Right hindlimb (tissue), 1 donor: ENCODE data around the gene CACNA2D1.
"Not testable (repeated sequence)": the region's sequence is repeated elsewhere in the genome, so short reads cannot be mapped to it uniquely, and the experiment has no call there.

Experiments
- DNase-seq: peaks from one replicate; pipeline ENCODE4 v3.0.0-alpha.2; 2018

Gene CACNA2D1

DNA sequence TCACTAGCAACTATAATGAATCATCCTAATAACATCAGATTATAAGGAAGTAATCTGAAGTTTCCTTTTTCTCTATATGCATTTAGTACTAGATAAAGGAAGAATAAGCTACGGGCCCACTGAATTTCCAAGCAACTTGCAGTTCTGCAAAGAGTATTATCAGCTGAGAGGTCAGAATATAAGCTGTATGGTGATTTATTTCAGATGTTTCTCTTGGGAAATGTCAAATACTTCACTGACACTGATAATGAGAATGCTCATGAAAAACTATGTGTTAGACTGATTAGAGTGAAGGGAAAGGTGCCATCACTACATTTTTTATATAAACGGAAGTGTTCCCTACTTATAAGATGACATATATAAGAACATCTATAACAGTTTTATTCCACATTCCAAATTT, 422.5 kb downstream of the CACNA2D1 start:
- DNase-seq = no peak

DNA sequence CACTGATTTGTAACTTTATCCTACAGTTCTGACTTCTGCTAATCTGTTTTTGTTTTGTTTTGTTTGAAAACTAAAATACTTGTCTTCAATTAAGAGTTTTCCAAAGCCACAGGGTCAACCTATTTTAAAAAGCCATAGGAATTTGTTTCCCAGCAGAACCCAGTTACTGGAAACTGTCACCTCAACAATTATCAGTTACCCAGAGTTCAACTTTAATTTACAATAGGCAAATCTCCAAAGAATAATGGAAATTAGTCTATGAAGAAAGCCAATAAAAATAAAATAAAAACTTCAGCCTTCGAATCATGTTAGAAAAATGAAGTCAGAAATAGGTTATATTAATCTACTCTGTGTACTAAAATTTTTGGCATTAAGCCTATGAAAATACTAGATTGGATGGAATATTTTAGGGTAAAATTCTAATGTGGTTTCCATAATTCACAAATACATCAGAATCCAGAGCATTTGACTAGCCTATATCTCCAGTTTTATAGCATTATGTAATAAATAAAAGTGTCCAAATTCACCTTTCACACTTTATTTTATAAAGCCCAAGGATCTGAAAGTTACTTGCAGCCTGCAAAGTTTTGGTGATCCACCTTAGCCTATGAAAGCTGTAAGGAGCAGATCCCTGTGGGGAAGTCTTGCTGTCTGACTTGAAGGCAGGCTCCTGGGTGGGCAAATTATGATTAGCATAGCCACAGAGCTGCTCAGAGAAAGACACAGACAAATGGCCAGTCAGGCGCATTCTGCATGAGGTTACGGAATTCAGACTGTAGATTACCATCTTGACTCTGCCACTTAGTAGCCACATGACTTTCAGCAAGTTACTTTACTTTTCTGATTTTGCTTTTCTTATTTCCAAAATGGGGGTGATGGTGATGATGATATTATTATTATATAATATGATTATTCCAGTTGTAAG, 423.8 kb downstream of the CACNA2D1 start:
- DNase-seq = no peak

DNA sequence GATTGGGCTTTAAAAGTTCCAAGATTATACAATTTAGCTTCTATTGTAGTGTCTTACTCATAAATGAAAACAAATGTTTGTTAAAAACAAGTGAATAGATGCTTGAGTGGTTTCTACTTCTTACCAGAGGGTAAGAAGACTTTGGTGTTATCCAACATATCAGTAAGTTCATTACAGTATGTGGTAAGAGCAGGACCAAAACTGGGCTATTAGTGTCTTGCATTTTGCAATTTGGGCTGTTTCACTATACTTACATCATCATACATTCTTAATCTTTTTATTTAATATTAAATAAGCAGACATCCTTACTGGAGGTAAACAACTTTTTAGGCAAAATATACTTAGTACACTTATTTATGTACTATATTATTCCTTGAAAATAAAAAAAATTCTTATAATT, 425.4 kb downstream of the CACNA2D1 start:
- no peak for DNase-seq

- no peak for DNase-seq
Observed at GRCh38 chr7:82017334-82017943, 426.1 kb downstream of the CACNA2D1 start.

DNA sequence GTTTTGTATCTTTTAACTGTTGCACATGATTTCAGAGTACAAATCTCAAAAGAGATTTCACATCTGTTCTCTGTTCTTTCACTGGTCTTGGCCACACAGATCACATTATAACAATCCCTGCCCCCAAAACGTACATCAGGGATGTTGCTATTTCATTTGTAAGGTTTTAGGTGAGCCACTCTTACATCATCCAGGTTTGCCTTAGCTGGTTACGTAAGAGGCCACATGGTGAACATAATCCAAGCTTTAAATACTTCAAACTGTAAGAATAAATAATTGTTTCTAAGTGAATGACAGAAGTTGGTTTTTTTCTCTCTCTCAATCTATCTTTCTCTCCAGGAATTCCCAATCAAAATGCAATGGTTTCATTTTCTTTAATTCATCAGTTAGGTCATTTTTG, 427.8 kb downstream of the CACNA2D1 start:
- DNase-seq = no peak

DNA sequence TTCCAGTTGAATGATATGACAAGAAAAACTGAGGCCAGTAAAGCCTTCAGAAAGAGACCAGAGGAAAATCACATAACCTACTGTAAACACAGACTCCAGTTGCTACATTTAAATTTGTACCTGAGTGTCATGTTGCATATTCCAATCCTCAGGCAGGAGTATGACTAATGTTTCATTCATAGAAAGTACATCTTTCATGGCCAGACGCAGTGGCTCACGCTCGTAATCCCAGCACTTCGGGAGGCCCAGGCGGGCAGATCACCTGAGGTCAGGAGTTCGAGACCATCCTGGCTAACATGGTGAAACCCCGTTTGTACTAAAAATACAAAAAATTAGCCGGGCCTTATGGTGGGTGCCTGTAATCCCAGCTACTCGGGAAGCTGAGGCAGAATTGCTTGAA, 429.0 kb downstream of the CACNA2D1 start:
- DNase-seq = not testable (repeated sequence)

- no peak for DNase-seq
Observed at GRCh38 chr7:82012453-82012852, 431.1 kb downstream of the CACNA2D1 start.

DNA sequence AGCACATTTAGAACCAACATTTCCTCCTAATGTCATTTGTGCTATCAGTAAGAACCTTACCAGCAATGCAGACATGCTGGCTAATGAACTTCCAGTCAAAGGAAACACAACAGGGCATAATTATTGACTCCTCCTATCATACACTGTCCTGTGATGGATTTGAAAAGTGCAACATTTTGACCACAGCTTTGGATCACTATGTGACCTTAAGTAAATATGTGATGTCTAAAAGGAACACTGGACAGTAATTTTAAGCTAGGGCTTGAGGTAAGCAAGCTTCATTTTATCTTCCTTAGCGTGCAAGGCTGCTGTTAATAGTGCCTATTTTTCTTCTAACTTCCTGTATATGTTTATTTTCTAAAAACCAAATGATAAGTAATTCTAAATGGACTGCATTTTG, 433.2 kb downstream of the CACNA2D1 start:
- no peak for DNase-seq

GRCh38 chr7:82007315-82007714, 436.3 kb downstream of the CACNA2D1 start:
- DNase-seq = no peak

- DNase-seq = no peak
Observed at GRCh38 chr7:82005056-82005455, 438.5 kb downstream of the CACNA2D1 start.

DNA sequence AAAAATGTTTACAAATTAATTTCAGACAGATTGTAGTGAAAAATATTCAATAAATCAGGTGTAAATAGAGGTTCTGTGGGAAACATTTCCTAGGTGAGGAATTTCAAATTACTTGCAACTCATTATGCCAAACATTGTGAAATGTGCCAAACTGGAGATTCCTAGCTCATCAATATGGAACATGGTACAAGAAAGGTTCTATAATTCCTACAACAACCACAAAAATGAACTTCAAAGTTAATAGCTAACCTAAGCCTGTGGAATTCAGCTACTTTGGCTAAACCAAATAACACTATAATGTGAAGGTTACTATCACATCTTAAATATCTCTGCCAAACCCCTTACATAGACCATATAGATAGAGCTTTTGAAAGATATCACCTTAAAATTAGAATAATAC, 450.4 kb downstream of the CACNA2D1 start:
- DNase-seq = no peak

- no peak for DNase-seq
Observed at GRCh38 chr7:81990395-81990794, 453.2 kb downstream of the CACNA2D1 start.

GRCh38 chr7:81986723-81987470, 456.7 kb downstream of the CACNA2D1 start:
- no peak for DNase-seq

- DNase-seq = no peak
Observed at GRCh38 chr7:81983406-81983805, 460.2 kb downstream of the CACNA2D1 start.

GRCh38 chr7:81973117-81973516, 470.5 kb downstream of the CACNA2D1 start:
- DNase-seq = no peak

- no peak for DNase-seq
Observed at GRCh38 chr7:81960026-81960425, 483.6 kb downstream of the CACNA2D1 start.

DNA sequence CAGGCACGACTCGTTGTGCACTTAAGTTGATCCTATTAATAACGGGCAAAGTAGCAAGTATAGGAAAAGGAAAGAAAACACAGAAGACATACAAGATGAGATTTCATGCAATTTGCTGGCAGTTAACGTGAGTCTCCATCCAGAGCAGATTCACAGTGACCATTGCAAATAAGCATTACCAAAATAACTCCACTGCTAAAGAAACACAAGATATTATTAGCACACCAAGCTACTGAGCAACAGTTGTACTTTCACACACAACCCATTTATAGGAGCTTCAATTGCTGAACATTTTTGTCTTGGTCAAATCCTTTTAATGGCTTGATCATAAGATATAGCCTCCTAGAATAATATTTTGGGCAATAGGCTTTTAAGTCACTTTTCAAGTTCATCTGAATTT, 486.1 kb downstream of the CACNA2D1 start:
- no peak for DNase-seq

- DNase-seq = no peak
Observed at GRCh38 chr7:81956520-81956919, 487.1 kb downstream of the CACNA2D1 start.

GRCh38 chr7:81949306-81949705, 494.3 kb downstream of the CACNA2D1 start:
- no peak for DNase-seq

- peak; percentile 42 for DNase-seq
Observed at GRCh38 chr7:81944058-81944457, 499.5 kb downstream of the CACNA2D1 start.

DNA sequence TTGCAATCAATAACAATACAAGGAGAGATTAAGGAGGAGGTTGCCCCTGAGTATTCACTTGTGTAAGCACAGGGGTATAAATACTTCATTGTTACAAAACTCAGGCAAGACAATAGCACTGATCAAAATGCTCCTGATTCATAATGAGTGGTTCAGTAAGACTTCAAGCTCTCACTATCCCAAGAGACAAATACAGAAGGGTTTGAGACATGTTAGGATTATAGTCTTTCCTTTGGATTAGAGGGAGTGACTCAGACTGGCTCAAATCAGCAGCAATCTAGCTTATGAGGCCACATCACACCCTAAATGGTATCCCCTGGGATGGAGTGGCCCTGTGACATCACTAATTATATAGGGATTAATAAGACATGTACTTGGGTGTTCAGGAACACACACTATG, 506.5 kb downstream of the CACNA2D1 start:
- DNase-seq = no peak

- no peak for DNase-seq
Observed at GRCh38 chr7:81934596-81935301, 508.8 kb downstream of the CACNA2D1 start.

GRCh38 chr7:81932936-81933335, 510.6 kb downstream of the CACNA2D1 start:
- no peak for DNase-seq
